Neuronal stem cell (in vitro differentiated cells): Measurements from ENCODE around the gene OR10G7.

Experiments
- DNase-seq: peaks from one replicate; pipeline ENCODE4 v3.0.0-alpha.2; 2013; ENCODE audit warnings: low spot score
- H2AFZ ChIP-seq: one replicate; pipeline ENCODE4 v1.6.1; 2013; ENCODE audit warnings: mild to moderate bottlenecking, low read length, inconsistent platforms
- H2AK5ac ChIP-seq: 2 replicates; pipeline ENCODE4 v1.6.1; 2013; ENCODE audit warnings: low read depth, mild to moderate bottlenecking, inconsistent platforms, low read length, moderate library complexity, mixed read lengths
- H2BK120ac ChIP-seq: 2 replicates; pipeline ENCODE4 v1.6.1; 2013; ENCODE audit warnings: low read depth, mild to moderate bottlenecking, inconsistent platforms, low read length, moderate library complexity, mixed read lengths
- H2BK12ac ChIP-seq: one replicate; pipeline ENCODE4 v1.6.1; 2013; ENCODE audit warnings: low read length, inconsistent platforms
- H2BK15ac ChIP-seq: 2 replicates; pipeline ENCODE4 v1.6.1; 2013; ENCODE audit warnings: mild to moderate bottlenecking, low read length, inconsistent platforms, mixed read lengths
- H2BK5ac ChIP-seq: one replicate; pipeline ENCODE4 v1.6.1; 2013; ENCODE audit warnings: inconsistent platforms, mild to moderate bottlenecking, low read length, moderate library complexity
- H3K14ac ChIP-seq: one replicate; pipeline ENCODE4 v1.6.1; 2013; ENCODE audit warnings: low read length, inconsistent platforms
- H3K18ac ChIP-seq: 2 replicates; pipeline ENCODE4 v1.6.1; 2013; ENCODE audit warnings: low read length, inconsistent platforms
- H3K23ac ChIP-seq: 2 replicates; pipeline ENCODE4 v1.6.1; 2013; ENCODE audit warnings: low read depth, mild to moderate bottlenecking, mixed read lengths, low read length, inconsistent platforms; ENCODE audit not compliant: poor library complexity
- H3K27ac ChIP-seq: replicated peaks from 3 replicates; pipeline ENCODE4 v1.5.1; 2013; ENCODE audit warnings: low read length, inconsistent platforms
- H3K27me3 ChIP-seq, 3 experiments: 2 replicates each; pipeline ENCODE4 v1.6.1; 2013; ENCODE audit warnings: low read length in 3 of 3, mild to moderate bottlenecking in 2 of 3, inconsistent platforms in 1 of 3, low read depth in 1 of 3, mixed read lengths in 1 of 3, moderate library complexity in 1 of 3; ENCODE audit not compliant: control insufficient read depth in 3 of 3, insufficient read depth in 3 of 3
- H3K36me3 ChIP-seq, 2 donors: replicated peaks in 1 of 2; 2 replicates each; pipeline ENCODE4 v1.6.1; 2013; ENCODE audit warnings: low read length in 2 of 2; ENCODE audit not compliant: control insufficient read depth in 2 of 2, insufficient read depth in 2 of 2
- H3K4ac ChIP-seq: 2 replicates; pipeline ENCODE4 v1.6.1; 2013; ENCODE audit warnings: inconsistent platforms, mild to moderate bottlenecking, low read length, moderate library complexity
- H3K4me1 ChIP-seq, 2 donors: 1 replicate in 1 of 2; 2 replicates in 1 of 2; pipeline ENCODE4 v1.6.1; 2013; ENCODE audit warnings: low read length in 2 of 2, low read depth in 1 of 2; ENCODE audit not compliant: control insufficient read depth in 2 of 2, insufficient read depth in 1 of 2
- H3K4me2 ChIP-seq: one replicate; pipeline ENCODE4 v1.6.1; 2013; ENCODE audit warnings: mild to moderate bottlenecking, low read length, inconsistent platforms; ENCODE audit not compliant: insufficient read depth, poor library complexity, severe bottlenecking
- H3K4me3 ChIP-seq, 2 donors: 2 replicates each; pipeline ENCODE4 v1.5.1; 2013; ENCODE audit warnings: low read length in 2 of 2, mild to moderate bottlenecking in 2 of 2, inconsistent platforms in 1 of 2, moderate library complexity in 1 of 2
- H3K79me1 ChIP-seq: one replicate; pipeline ENCODE4 v1.6.1; 2013; ENCODE audit warnings: low read depth, mild to moderate bottlenecking, inconsistent platforms, low read length, moderate library complexity
- H3K9ac ChIP-seq: one replicate; pipeline ENCODE4 v1.6.1; 2013; ENCODE audit warnings: mild to moderate bottlenecking, low read depth, low read length, inconsistent platforms; ENCODE audit not compliant: poor library complexity
- H3K9me3 ChIP-seq, 2 donors: replicated peaks in 1 of 2; 2 replicates each; pipeline versions ENCODE3 to v1.6.1; 2013; ENCODE audit warnings: low read length in 2 of 2, mild to moderate bottlenecking in 2 of 2, inconsistent platforms in 1 of 2, low read depth in 1 of 2, mixed read lengths in 1 of 2, moderate library complexity in 1 of 2; ENCODE audit not compliant: control insufficient read depth in 2 of 2, insufficient read depth in 1 of 2
- H4K8ac ChIP-seq: one replicate; pipeline ENCODE4 v1.6.1; 2013; ENCODE audit warnings: low read depth, mild to moderate bottlenecking, inconsistent platforms, low read length, moderate library complexity
- H4K91ac ChIP-seq: one replicate; pipeline ENCODE4 v1.6.1; 2013; ENCODE audit warnings: low read length, low read depth, mild to moderate bottlenecking, inconsistent platforms; ENCODE audit not compliant: poor library complexity
- WGBS, 2 donors: extraction: QIAGEN DNeasy Blood & Tissue Kit; methylation state at CpG; one replicate each; pipeline ENCODE4 v1.1.7; 2013; ENCODE audit warnings: missing lambda C conversion rate in 2 of 2, mixed read lengths in 1 of 2; ENCODE audit not compliant: insufficient read length in 2 of 2, insufficient replicate concordance in 1 of 2; ENCODE audit errors: extremely low coverage in 2 of 2; 5-methylcytosine and 5-hydroxymethylcytosine counted together

Gene OR10G7

GRCh38 chr11:124068601-124069110 is 27.5 kb upstream of the OR10G7 start:
- H3K23ac ChIP-seq: no peak overlapping the region
- WGBS, 2 donors: no CpG with 5 or more reads among the region's 4 CpGs
- H2BK12ac ChIP-seq: no peak overlapping the region
- H4K91ac ChIP-seq: no peak overlapping the region
- H3K36me3 ChIP-seq: no peaks in the 10 kb centered on the region
- DNase-seq: no peak
- no peak overlapping the region for H3K4ac ChIP-seq
- H3K4me1 ChIP-seq: no peaks in the 10 kb centered on the region
- H3K27ac ChIP-seq: no peak overlapping the region
- H2BK120ac ChIP-seq: no peak overlapping the region
- H3K18ac ChIP-seq: no peak overlapping the region
- H3K9ac ChIP-seq: no peak overlapping the region
- no peak overlapping the region for H4K8ac ChIP-seq
- no peak overlapping the region for H3K14ac ChIP-seq
- no peak overlapping the region for H3K4me2 ChIP-seq
- H3K79me1 ChIP-seq: no peaks in the 10 kb centered on the region
- H2BK5ac ChIP-seq: no peak overlapping the region
- H2AFZ ChIP-seq: no peak overlapping the region
- peaks cover 0 to 2% of the 10 kb centered on the region in 2 donors for H3K9me3 ChIP-seq
- no peak overlapping the region for H2AK5ac ChIP-seq
- no peak overlapping the region for H2BK15ac ChIP-seq
- H3K4me3 ChIP-seq: no peak overlapping the region
- peaks cover 0 to 8% (median 0%) of the 10 kb centered on the region in 3 experiments for H3K27me3 ChIP-seq

GRCh38 chr11:124052966-124053365 is 11.8 kb upstream of the OR10G7 start:
- Histone ChIP-seq H3K4me2 (no peak overlapping the region), H3K9ac (no peak overlapping the region), H2AFZ (no peak overlapping the region), H3K18ac (no peak overlapping the region), H3K27ac (no peak overlapping the region), H3K79me1 (no peaks in the 10 kb centered on the region), H3K9me3 (no peaks in the 10 kb centered on the region), H2BK120ac (no peak overlapping the region), H3K4ac (no peak overlapping the region), H3K14ac (no peak overlapping the region), H3K36me3 (no peaks in the 10 kb centered on the region), H3K23ac (no peak overlapping the region), H3K27me3 (no peaks in the 10 kb centered on the region), H2BK5ac (no peak overlapping the region), H2BK12ac (no peak overlapping the region), H3K4me1 (no peaks in the 10 kb centered on the region), H3K4me3 (no peak overlapping the region), H2BK15ac (no peak overlapping the region), H2AK5ac (no peak overlapping the region), H4K8ac (no peak overlapping the region), H4K91ac (no peak overlapping the region)
- no peak for DNase-seq
- no CpG with 5 or more reads among the region's 3 CpGs for WGBS, 2 donors

- no peak overlapping the region for H2AK5ac ChIP-seq
- DNase-seq: no peak
- H3K14ac ChIP-seq: no peak overlapping the region
- no CpG with 5 or more reads among the region's 1 CpG for WGBS, 2 donors
- no peak overlapping the region for H2BK120ac ChIP-seq
- no peak overlapping the region for H3K27ac ChIP-seq
- no peak overlapping the region for H3K9ac ChIP-seq
- H2AFZ ChIP-seq: no peak overlapping the region
- H3K4me3 ChIP-seq: no peak overlapping the region
- H3K4ac ChIP-seq: no peak overlapping the region
- no peaks in the 10 kb centered on the region for H3K27me3 ChIP-seq
- H4K8ac ChIP-seq: no peak overlapping the region
- no peaks in the 10 kb centered on the region for H3K9me3 ChIP-seq
- H3K36me3 ChIP-seq: no peaks in the 10 kb centered on the region
- no peak overlapping the region for H3K23ac ChIP-seq
- H2BK5ac ChIP-seq: no peak overlapping the region
- no peak overlapping the region for H3K4me2 ChIP-seq
- H3K79me1 ChIP-seq: no peaks in the 10 kb centered on the region
- H4K91ac ChIP-seq: no peak overlapping the region
- no peak overlapping the region for H2BK12ac ChIP-seq
- no peaks in the 10 kb centered on the region for H3K4me1 ChIP-seq
- no peak overlapping the region for H3K18ac ChIP-seq
- H2BK15ac ChIP-seq: no peak overlapping the region
Measured at GRCh38 chr11:124050748-124051147, 9.6 kb upstream of the OR10G7 start.

GRCh38 chr11:124043420-124043819 is 2.3 kb upstream of the OR10G7 start:
- no peak overlapping the region for H2AK5ac ChIP-seq
- no peak overlapping the region for H3K4me3 ChIP-seq
- no peak overlapping the region for H3K18ac ChIP-seq
- H3K23ac ChIP-seq: no peak overlapping the region
- no peak for DNase-seq
- H2BK5ac ChIP-seq: no peak overlapping the region
- H3K4me1 ChIP-seq: no peaks in the 10 kb centered on the region
- no peak overlapping the region for H3K4me2 ChIP-seq
- H2BK12ac ChIP-seq: no peak overlapping the region
- H3K36me3 ChIP-seq: no peaks in the 10 kb centered on the region
- H2BK15ac ChIP-seq: no peak overlapping the region
- no peak overlapping the region for H3K27ac ChIP-seq
- H3K4ac ChIP-seq: no peak overlapping the region
- no peaks in the 10 kb centered on the region for H3K27me3 ChIP-seq
- H2AFZ ChIP-seq: no peak overlapping the region
- no peaks in the 10 kb centered on the region for H3K79me1 ChIP-seq
- no peak overlapping the region for H3K9ac ChIP-seq
- no peak overlapping the region for H2BK120ac ChIP-seq
- H4K91ac ChIP-seq: no peak overlapping the region
- H4K8ac ChIP-seq: no peak overlapping the region
- H3K9me3 ChIP-seq: no peaks in the 10 kb centered on the region
- no CpG with 5 or more reads among the region's 4 CpGs for WGBS, 2 donors
- H3K14ac ChIP-seq: no peak overlapping the region
